HG03196 (cell line): Measurements from ENCODE around the gene TSPAN17.
"Not testable (repeated sequence)": the region's sequence is repeated elsewhere in the genome, so short reads cannot be mapped to it uniquely, and the experiment has no call there.

ENCODE experiments used
- ATAC-seq: cut with Tn5 transposase; IDR thresholded peaks from one replicate; pipeline ENCODE4 v1.9.1; 2021; ENCODE audit not compliant: unreplicated experiment

Gene TSPAN17

DNA sequence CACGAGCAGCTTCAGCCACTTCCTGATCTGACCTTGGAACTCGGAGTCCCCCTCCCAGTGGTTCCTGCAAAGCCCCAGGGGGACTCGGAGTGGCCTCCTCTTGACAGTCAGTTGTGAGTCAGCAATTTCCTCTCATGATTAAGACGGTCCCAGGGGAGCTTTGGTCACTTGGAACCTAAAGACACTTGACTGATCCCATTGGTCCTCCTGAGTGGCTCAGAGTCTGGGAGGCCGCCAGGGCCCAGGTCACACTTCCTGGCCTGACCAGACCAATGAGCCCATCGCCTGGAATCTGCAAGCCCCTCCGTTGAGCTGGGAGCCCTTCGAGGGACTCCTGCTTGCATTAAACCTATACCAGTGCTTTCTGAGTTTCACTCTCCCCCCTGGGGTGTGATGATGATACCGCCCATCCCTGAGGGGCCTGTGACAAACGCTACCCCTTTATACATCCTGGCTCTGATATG is 29.1 kb downstream of the TSPAN17 start:
- ATAC-seq = peak; percentile 86

DNA sequence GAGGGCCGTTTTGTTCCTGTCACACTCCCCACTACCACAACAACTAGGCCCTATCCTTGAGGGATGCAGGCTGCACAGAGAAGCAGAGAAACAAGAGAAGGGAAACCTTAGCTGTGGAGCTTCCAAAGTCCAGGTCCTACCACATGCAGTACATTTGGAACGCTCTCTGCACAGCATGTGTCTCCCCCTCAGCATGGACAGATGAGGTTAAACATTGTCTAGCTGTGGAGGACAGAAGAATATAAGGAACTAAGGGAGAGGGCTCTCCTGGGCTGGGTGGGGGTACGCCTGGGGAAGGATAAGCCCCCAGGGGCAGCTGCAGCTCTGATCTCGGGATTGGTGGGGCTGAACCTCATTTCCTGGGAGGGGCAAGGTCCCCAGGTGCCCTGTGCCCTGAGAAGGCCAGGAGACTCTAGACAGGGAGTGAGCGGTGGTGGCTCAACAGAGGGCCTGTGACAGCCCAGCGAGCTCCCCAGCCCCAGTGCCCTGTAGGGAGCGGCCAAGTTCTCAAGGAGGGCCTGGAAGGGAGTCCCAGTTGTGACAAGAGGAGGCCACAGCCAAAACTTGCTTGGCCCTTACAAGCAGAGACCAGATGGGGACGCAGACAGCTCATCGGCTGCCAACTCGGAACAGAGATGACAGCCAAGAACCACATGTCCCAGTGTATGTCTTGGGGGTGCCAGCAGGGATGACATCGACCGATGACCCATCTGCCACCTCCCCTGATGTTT is 30.1 kb downstream of the TSPAN17 start:
- no peak for ATAC-seq

DNA sequence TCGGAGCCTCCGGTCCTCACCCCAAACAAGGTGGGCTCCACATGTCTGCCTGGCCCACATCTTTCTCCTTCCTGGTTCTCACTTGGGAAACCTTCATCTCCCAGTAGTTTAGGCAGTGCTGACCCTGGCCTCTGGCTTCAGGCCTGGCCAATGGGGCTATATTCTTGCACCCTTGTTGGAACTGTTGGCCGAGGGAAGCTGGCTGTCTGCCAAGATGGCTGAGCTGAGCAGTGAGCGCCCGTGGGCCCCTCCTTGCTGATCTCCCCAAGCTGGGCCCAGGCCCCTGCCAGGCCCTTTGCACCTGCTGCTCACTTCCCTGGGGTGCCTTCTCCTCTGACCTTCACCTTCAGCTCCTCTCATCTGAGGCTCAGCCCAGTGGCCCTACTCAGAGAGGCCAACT is 31.3 kb downstream of the TSPAN17 start:
- no peak for ATAC-seq

DNA sequence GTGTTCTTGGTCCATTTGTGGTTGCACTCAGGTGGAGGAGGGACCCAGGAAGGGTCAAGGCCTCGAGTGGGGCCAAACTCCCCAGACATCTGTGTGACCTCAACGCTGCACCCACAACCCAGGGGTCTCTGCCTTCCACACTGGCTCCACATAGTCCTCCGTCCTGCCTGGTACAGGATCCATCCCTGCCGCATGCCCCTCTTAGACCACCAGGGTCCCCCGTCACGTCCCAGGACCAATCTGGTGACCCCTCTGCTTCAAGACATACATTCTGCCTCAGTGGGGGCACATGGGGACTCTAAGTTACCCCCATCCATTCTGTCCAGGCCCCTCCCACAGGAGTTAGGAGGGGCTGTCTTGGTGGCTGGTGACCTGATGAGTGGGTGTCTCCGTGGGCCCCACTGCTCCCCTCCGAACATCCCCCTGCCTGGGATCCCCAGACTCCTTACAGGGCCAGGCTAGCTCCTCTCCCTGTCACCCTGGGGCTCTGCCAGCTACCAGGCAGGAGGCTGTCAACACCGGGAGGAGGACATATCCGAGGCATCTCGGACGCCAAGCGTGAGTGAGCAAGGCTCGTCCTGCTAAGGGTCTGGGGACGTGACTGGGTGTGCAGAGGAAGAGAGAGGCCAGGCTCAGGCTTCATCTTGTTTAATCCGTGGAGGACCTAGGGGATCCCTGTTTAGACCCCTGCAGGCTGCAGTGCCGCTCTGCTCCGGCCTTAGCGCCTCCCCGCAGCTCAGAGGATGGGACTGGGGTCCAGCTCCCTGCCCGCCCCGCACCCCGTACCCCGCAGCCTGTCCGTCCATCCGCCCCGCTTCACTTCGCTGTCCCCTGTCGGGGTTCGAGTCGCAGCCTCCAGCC is 32.3 kb downstream of the TSPAN17 start:
- no peak for ATAC-seq

DNA sequence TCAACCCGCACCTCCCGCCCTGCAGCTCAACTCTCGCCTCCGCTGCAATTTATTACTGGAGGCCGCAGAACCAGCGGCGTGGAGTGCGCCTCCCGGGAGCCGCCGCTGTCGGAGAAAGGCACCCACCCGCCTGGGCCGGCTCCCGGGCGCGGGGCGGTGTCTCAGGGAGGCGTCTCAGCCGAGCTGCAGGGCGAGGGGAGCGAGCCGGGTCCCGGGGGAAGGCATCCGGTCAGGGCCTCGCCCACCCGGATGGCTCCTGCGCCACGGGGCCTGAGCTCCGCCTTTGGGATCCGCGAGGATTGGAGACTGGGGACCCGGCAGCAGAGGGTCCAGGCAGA is 32.9 kb downstream of the TSPAN17 start:
- ATAC-seq = no peak

DNA sequence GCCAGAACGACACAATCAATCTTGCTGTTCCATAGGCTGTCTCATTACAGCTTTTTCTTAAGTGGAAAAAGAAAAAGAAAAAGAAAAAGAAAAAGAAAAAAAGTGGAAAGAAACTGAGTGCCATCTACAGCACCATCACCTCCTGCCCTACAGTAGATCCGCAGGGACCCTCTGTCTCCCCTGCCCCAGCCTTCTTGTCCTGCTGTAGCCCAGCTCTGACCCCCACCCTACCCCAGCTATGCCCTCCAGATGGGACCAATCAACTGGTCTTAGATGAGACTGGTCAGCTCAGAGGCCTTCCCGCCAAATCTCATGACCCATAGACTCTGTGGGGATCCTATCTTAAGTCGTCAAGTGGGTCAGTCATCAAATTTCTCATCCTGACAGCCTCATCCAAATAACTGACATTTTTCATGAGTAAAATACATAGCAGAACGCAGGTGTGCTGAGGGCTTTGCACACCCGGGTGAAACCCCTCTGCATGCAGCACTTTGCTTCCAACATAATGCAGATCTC is 34.8 kb downstream of the TSPAN17 start:
- no peak for ATAC-seq

DNA sequence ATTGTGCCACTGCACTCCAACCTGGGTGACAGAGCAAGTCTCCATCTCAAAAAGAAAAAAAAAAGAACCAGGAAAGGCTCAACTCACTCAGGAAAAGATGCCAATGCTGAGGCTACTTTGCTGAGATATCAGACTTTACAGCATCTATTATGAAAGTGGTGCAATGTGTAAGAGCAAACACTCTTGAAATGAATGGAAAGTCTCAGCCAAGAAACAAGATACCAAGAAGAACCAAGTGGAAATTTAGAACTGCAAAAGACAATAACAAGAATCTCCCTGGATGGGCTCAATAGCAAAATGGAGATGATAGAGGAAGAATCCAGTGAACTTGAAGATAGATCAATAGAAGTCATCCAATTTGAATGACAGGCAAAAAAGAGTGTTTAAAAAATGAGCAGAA is 37.7 kb downstream of the TSPAN17 start:
- no peak for ATAC-seq

DNA sequence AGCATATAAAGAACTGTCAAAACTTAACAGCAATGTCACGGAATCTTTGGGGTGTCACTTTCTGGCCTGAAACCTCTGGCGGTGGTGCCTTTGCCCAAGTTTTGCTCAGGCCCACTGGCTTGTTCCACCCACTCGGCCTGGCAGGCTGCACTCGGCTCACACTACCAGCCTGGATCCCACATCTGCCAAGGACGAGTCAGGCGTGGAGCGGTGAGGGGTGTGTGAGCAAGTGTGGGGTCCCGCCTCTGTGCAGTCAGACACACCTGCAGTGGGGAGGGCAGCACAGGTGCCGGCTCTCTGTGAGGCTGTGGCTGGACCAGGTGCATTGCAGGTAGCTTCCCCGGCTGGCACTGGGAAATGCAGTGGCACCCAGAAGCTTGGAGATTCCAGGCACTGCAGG is 40.0 kb downstream of the TSPAN17 start:
- ATAC-seq = no peak

DNA sequence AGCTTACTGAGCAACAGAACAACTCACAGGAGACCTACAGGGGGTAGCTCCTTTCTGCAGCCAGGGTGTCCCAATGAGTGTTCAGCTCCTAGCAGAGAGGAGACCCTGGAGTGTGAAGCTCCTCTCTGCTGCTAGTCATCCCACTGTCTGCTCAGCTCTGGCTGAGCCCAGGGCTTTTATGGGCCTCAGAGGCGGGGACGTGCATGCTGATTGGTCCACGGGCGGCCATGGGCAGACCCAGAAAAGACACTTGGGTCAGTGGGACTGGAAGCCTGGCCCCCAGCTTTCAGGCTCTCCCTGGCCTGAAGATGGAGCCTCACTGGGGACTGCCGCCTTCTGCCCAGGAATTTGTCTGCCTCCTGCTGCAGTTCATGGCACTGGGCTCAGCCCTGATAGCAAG is 40.6 kb downstream of the TSPAN17 start:
- no peak for ATAC-seq

DNA sequence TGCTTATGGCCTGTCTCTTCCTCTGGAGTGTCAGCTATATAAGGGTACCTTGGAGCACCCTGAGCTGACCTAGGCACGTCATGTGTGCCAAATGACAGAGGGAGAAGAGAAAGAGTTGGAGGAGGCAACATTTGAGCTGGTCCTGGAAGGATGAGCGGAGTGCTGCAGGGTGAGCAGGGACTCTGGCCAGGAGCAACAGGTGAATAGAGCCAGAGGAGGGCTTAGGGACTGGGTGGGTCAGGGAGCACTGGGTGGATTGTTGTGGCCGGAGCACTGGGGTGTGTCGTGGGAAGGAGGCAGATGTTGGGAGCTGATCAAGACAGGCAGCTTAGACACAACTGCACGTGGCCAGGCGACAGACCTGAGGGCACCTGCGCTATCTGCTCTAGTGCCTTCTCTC is 43.6 kb downstream of the TSPAN17 start:
- ATAC-seq = no peak

DNA sequence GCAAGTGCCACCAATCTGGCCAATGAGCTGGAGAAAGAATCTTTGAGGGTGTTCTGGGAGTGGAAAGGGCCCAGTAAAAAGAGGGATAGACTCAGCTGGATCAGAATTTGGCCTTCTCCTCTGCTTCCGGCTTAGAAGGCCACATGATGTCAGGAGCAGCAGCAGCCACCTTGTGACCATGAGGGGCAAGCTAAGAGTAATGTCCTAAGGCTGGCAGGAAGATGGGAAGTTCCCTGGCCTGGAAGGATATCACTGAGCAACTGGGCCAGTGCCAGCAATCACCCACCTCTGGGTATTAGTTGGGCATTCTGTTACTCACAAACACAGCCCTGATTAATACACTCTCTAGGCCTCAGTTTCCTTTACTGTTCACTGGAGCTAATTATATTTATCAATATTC is 44.2 kb downstream of the TSPAN17 start:
- ATAC-seq = no peak

DNA sequence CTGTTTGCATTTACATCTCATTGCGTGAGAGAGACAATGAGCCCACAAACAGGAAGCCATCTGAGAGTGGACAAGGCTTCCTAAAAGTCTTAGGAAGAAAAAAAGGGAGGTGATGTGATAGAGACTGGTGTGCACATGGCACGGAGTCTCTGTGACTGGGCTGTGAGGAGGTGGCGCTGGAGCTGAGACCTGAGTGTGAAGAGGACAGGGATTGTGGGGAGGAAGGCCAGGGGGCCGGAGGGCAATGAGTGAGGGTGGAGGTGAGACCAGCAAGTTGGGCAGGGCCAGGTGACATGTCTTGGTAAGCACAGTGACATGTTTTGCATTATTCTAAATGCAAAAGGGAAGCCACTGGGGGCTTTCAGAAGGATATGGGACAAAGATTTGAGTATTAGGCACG is 45.0 kb downstream of the TSPAN17 start:
- ATAC-seq = no peak

DNA sequence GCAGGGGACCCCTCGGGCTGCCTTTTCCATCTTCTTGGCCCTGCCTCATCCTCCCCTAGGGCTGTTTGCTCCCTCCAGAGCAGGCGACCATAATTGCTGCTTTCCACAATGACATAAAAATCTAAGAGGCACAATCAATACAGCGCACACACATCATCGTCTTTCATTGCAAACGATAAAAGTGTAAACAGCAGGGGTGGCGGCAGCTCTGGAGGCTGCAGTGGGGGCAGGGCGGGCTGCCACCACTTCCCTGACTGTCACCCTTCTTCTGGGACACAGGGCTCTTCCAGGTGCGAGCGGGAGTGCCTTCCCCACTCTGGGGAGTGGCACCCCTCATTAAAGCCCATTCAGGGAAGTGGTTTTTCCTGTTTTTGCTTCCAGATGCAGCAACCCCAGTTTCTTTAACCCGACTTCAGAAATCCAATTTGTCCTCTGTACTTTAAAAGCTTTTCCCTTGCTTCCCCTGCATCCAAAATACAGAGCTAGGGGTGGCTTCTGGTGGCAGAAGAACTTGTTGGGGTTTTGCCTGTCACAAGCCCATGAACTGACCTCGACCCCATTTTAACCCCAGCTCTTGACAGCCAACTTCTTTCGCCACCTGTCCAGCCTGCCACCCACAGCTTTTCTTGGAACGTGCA is 45.7 kb downstream of the TSPAN17 start:
- no peak for ATAC-seq

DNA sequence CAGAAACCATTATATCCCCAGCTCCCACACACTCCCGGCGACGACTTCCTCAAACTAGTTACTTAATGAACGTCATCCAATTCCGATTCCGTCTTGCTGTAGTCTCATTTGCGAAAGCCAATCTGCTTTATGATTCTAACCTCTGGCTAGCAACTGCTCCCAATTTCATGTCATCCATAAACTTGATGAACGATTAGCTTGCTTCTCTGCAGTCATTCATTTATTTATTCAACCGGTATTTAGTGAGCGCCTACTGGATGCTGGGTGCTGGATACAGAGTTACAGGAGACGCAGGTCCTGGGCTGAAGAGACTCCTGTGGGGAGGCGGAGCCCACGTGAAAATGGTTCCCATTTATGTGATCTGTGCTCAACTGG is 46.2 kb downstream of the TSPAN17 start:
- ATAC-seq = no peak

DNA sequence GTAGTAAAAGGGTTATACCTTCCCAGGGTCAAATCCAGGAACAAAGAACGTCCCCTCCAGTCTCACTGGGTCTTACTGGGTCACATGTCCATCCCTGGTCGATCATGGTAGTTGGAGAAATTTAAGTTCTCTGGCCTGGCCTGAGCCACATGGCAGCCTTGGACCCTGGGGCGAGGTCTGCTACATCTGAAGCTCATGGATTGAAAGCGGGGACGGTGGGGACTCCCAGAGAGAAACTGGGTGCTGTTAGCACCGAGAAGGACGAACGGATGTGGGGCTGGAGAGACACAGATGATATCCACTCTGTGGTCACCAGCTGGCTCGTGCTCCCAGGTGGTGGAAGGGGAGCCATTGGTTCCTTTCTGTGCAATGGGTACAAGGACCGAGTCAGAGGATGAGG is 46.9 kb downstream of the TSPAN17 start:
- no peak for ATAC-seq

DNA sequence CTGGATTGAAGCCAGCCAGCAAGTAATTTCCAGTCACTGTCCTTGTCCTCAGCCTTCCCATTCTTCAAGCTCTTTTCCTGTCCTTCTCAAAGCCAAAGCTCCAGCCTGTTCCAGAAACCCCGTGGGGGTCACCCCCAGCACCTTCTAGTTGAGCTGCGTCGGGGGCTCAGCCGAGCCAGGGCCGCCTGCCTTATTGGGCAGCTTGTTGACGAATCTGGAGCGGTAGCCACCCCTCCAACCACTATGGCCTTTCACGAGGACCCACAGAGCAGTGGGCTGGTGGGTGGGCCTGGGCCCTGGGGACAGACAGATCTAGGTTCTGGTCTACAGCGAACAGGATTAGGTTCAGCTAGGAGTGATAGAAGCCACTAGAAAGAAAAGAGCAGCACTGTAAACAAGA is 47.3 kb downstream of the TSPAN17 start:
- ATAC-seq = no peak

DNA sequence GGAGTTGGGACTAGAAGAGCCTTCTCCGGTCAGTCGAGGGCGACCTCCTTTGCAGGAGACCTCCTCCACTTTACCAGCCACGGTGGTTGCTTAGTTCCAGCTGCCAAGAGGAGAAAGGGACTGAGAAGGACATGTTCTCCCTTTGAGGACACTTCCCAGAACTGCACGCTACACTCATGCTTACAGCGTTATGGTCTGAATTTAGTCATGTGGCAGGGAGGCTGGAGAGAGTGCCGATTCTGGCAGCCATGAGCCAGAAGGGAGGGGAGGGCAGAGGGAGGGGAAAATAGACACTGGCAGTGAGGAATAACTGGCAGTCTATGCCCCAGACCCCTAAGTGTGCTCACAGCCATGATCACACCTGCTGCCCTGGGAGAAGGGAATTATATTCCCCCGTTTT is 47.8 kb downstream of the TSPAN17 start:
- ATAC-seq = no peak

DNA sequence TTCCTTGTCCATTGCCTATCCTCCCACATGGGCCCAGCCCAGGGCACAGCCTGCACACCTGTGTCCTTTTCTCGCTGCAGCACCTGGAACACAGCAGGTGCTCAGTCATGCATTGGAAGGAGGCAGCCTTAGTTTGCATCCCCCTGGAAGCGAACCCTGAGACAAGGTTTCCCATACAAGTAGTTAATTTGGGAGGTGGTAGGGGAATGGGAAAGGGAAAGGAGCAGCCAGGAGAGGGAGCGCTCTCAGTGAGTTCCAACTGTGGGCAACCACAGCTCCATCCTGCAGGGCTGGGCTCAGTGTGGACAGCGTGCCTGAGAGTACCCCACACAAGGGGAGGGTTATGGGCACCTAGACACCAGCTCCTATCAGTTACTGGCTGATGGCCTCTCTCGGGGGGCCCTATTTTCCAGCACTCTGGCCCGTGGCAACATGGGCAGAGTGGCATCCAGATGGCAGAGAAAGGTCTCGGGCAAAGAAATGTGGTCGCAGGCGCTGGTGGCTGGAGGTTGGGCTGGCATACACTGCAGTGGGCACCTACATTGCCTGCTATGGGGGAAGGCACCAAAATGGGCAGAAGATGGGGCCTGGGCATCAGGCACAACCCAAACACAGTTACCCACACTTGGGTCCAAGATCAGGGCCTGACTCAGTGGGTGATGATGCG is 50.1 kb downstream of the TSPAN17 start:
- ATAC-seq = no peak

DNA sequence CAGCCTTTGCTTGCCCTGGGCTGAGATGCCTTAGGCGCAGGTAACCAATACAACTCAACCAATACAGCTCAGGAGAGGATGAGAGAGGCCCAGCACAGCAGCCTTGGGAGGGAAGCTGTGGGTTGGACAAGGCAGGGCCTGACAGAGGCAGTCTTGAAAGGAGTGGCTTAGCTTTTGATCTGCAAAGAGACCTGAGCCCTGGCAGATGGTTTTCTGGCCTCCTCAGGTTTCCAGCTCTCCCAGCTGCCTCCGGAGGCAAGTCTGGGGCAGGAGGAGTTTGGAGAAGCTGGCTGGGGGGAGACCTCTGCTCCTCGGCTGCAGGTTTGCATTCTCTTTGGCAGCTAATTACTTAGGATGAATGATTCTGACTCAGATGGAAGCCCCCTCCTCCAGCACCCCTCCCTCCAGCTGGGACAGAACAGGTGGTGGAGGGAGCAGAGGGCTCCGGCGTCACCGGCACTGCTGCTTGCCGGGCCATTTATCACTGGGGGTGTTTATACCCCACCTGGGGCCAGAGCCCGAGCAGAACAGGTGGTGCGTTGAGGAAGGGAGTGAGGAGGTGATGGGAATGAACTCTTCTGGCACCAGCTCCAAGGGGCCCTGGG is 50.8 kb downstream of the TSPAN17 start:
- no peak for ATAC-seq

DNA sequence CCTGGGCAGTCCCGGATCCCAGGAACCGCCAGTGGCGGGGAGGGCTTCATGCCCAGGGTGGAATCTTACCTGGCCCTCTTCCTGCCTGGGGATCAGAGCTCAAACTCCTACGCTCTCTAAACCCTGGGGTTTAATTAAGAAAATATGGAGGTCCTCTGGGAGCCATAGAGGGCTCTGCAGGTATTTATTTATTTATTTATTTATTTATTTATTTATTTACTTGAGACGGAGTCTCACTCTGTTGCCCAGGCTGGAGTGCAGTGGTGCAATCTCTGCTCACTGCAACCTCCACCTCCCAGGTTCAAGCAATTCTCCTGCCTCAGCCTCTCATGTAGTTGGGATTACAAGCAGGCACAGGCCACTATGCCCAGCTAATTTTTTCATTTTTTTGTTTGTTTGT is 52.2 kb downstream of the TSPAN17 start:
- not testable (repeated sequence) for ATAC-seq
